GM12864 (cell line): Measurements from ENCODE around the gene ROCK1.
"Not testable (repeated sequence)": the region's sequence is repeated elsewhere in the genome, so short reads cannot be mapped to it uniquely, and the experiment has no call there.

Experiments
- DNase-seq: peaks from one replicate; pipeline ENCODE4 v3.0.0-alpha.2; 2011; ENCODE audit warnings: low read depth
- H3K4me3 ChIP-seq: 2 replicates; pipeline ENCODE4 v1.5.1; 2011; ENCODE audit warnings: mild to moderate bottlenecking, low read depth, low read length, control low read depth
- CTCF ChIP-seq: IDR thresholded peaks from 2 replicates; pipeline ENCODE4 v1.5.1; 2011; ENCODE audit warnings: low read depth, mild to moderate bottlenecking, moderate library complexity, low read length, control low read depth, inconsistent platforms; ENCODE audit errors: missing control alignments

Gene ROCK1

GRCh38 chr18:21040466-21040865, 71.1 kb downstream of the ROCK1 start:
- TF ChIP-seq CTCF = no peak
- DNase-seq = no peak
- H3K4me3 ChIP-seq = no peak overlapping the region

GRCh38 chr18:21038201-21038600, 73.4 kb downstream of the ROCK1 start:
- no peak for DNase-seq
- TF ChIP-seq CTCF = no peak
- H3K4me3 ChIP-seq = no peak overlapping the region

GRCh38 chr18:21031845-21032244, 79.8 kb downstream of the ROCK1 start:
- no peak for TF ChIP-seq CTCF

GRCh38 chr18:21018257-21018656, 93.4 kb downstream of the ROCK1 start:
- not testable (repeated sequence) for DNase-seq, H3K4me3 ChIP-seq

More at GRCh38 chr18:21031845-21032244, 79.8 kb downstream of the ROCK1 start:
- H3K4me3 ChIP-seq = no peak overlapping the region
- no peak for DNase-seq

- H3K4me3 ChIP-seq = no peak overlapping the region
- DNase-seq = no peak
- no peak for TF ChIP-seq CTCF
These were observed 99.3 kb downstream of the ROCK1 start for GRCh38 chr18:21012308-21012707.

GRCh38 chr18:21004726-21005125, 106.9 kb downstream of the ROCK1 start:
- DNase-seq = no peak
- no peak overlapping the region for H3K4me3 ChIP-seq
- no peak for TF ChIP-seq CTCF

GRCh38 chr18:21000667-21001066, 110.9 kb downstream of the ROCK1 start:
- no peak for DNase-seq
- no peak overlapping the region for H3K4me3 ChIP-seq
- TF ChIP-seq CTCF = no peak

- no peak for TF ChIP-seq CTCF
- no peak overlapping the region for H3K4me3 ChIP-seq
- DNase-seq = no peak
These were observed 114.2 kb downstream of the ROCK1 start for GRCh38 chr18:20997371-20997770.
